AG09309 (cell line): Measurements from ENCODE around the gene YDJC.

Experiments
- DNase-seq: peaks from one replicate; pipeline ENCODE4 v3.0.0-alpha.2; 2010; ENCODE audit warnings: low read depth
- H3K4me3 ChIP-seq: 2 replicates; pipeline ENCODE4 v1.5.1; 2011; ENCODE audit warnings: mild to moderate bottlenecking, low read depth, low read length, moderate library complexity; ENCODE audit not compliant: control insufficient read depth
- CTCF ChIP-seq: IDR thresholded peaks from 2 replicates; pipeline ENCODE4 v1.5.1; 2011; ENCODE audit warnings: mild to moderate bottlenecking, low read depth, low read length, inconsistent platforms; ENCODE audit not compliant: insufficient read depth, control insufficient read depth; ENCODE audit errors: missing control alignments

Gene YDJC

GRCh38 chr22:21624880-21625791 lies 4.7 kb downstream of the YDJC start:
- DNase-seq: no peak
- H3K4me3 ChIP-seq: no peak overlapping the region
- no peak for TF ChIP-seq CTCF

GRCh38 chr22:21624120-21624879 lies 5.5 kb downstream of the YDJC start:
- peak; percentile 56 for TF ChIP-seq CTCF
- H3K4me3 ChIP-seq: no peak overlapping the region
- no peak for DNase-seq

- no peak overlapping the region for H3K4me3 ChIP-seq
- no peak for DNase-seq
Observed at GRCh38 chr22:21623648-21623970, 6.2 kb downstream of the YDJC start.

GRCh38 chr22:21622919-21623647 lies 6.7 kb downstream of the YDJC start:
- TF ChIP-seq CTCF: no peak
- H3K4me3 ChIP-seq: no peak overlapping the region
- no peak for DNase-seq

More at GRCh38 chr22:21623648-21623970, 6.2 kb downstream of the YDJC start:
- TF ChIP-seq CTCF: no peak

- no peak for DNase-seq
- no peak overlapping the region for H3K4me3 ChIP-seq
- TF ChIP-seq CTCF: no peak
Observed at GRCh38 chr22:21622011-21622918, 7.6 kb downstream of the YDJC start.
